Thyroid gland (tissue), 4 donors: ENCODE data around the gene UCK2. TPM values are rescaled to one million over a fixed set of nuclear protein-coding genes. Genes with fewer than 3 reads are reported as not detected.

ENCODE experiments used
- DNase-seq, 2 donors: peaks; one replicate each; pipeline ENCODE4 v3.0.0-alpha.2; 2019
- H3K27ac ChIP-seq, 3 donors: fragments of 200-600 bp; sonication (generic); 1 replicate in 2 of 3; 2 replicates in 1 of 3; pipeline ENCODE4 v1.5.1; 2016 to 2019; ENCODE audit warnings: mild to moderate bottlenecking in 1 of 3, moderate library complexity in 1 of 3
- H3K27me3 ChIP-seq: fragments of 200-600 bp; sonication (generic); one replicate; pipeline ENCODE4 v1.5.1; 2019
- H3K36me3 ChIP-seq, 2 donors: fragments of 200-600 bp; sonication (generic); one replicate each; pipeline ENCODE4 v1.5.1; 2016 to 2019
- H3K4me1 ChIP-seq, 2 donors: fragments of 200-600 bp; sonication (generic); one replicate each; pipeline ENCODE4 v1.5.1; 2017 to 2019
- H3K4me3 ChIP-seq, 3 donors: fragments of 200-600 bp; sonication (generic); replicated peaks in 1 of 3; 1 replicate in 2 of 3; 2 replicates in 1 of 3; pipeline ENCODE4 v1.5.1; 2016; ENCODE audit warnings: mild to moderate bottlenecking in 1 of 3
- H3K9me3 ChIP-seq: fragments of 200-600 bp; sonication (generic); one replicate; pipeline ENCODE4 v1.5.1; 2017
- POLR2A ChIP-seq, 2 donors: fragments of 450-650 bp; IDR thresholded peaks; one replicate each; pipeline ENCODE4 v1.6.1; 2017; ENCODE audit warnings: antibody characterized with exemption in 2 of 2, mild to moderate bottlenecking in 2 of 2, moderate library complexity in 1 of 2
- WGBS, 2 donors: methylation state at CpG; one replicate each; pipeline ENCODE4 v1.1.5; 2017; 5-methylcytosine and 5-hydroxymethylcytosine counted together
- intact Hi-C: fragments of 100-400 bp; cut with DNase I; formaldehyde crosslinking; loops from one replicate; pipeline ENCODE4 v1.15.1; 2023
- total RNA-seq, 4 donors: library from RNA; depleted of rRNA; stranded (reverse); fragments of >200 nt; gene quantifications; one replicate each; pipeline ENCODE4 v1.2.3, GENCODE V29; 2016
- TF ChIP-seq, protein P1 (sequence below), 6 experiments: fragments of 200-600 bp in 3 of 6; fragments of 450-650 bp in 3 of 6; sonication (generic) in 3 of 6; IDR thresholded peaks; one replicate each; pipeline ENCODE4 v1.5.1; 2016 to 2019; ENCODE audit warnings: antibody characterized with exemption in 6 of 6, mild to moderate bottlenecking in 2 of 6, inconsistent platforms in 1 of 6, moderate library complexity in 1 of 6

Gene UCK2
- total RNA-seq, 4 donors from 2014 or later, result 15.9 to 21.0 (median 19.3) TPM

DNA sequence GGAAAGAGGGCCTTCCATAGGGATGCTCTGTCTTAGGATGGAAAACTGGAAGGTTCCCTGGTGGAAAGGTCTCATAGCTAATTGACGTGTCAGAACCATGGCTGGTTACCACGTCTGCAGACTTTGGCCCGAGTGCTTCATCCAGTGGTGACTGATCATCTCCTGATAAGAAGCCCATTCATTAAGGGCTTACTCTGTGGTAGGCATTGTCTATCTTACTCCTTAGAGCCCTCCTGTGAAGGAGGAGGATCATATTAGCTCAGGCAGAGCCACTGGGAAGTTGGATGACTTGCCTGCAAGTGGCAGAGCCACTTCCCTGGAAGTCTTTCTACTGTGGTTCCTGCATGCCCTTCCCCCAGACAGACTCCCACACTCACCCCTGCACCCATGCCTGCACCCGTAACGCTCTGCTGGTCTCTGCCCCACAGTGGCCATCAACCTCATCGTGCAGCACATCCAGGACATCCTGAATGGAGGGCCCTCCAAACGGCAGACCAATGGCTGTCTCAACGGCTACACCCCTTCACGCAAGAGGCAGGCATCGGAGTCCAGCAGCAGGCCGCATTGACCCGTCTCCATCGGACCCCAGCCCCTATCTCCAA, 79.9 kb downstream of the UCK2 start:
- WGBS, 2 donors, result 82 to 87% methylated on average over 12 to 13 of the region's 13 CpGs
- Histone ChIP-seq H3K9me3 (no peaks in the 10 kb centered on the region), H3K27ac (no peak overlapping the region), H3K27me3 (no peaks in the 10 kb centered on the region), H3K4me1 (peaks cover 0 to 3% of the 10 kb centered on the region in 2 donors), H3K36me3 (peaks cover 0 to 7% of the 10 kb centered on the region in 2 donors), H3K4me3 (no peak overlapping the region)
- DNase-seq, result no peak
- intact Hi-C loops, result no loop called here
- TF ChIP-seq, protein P1, sequence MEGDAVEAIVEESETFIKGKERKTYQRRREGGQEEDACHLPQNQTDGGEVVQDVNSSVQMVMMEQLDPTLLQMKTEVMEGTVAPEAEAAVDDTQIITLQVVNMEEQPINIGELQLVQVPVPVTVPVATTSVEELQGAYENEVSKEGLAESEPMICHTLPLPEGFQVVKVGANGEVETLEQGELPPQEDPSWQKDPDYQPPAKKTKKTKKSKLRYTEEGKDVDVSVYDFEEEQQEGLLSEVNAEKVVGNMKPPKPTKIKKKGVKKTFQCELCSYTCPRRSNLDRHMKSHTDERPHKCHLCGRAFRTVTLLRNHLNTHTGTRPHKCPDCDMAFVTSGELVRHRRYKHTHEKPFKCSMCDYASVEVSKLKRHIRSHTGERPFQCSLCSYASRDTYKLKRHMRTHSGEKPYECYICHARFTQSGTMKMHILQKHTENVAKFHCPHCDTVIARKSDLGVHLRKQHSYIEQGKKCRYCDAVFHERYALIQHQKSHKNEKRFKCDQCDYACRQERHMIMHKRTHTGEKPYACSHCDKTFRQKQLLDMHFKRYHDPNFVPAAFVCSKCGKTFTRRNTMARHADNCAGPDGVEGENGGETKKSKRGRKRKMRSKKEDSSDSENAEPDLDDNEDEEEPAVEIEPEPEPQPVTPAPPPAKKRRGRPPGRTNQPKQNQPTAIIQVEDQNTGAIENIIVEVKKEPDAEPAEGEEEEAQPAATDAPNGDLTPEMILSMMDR (IDR thresholded peaks at IDR 0.05), result no peak
- TF ChIP-seq POLR2A (IDR thresholded peaks at IDR 0.05), result no peak

DNA sequence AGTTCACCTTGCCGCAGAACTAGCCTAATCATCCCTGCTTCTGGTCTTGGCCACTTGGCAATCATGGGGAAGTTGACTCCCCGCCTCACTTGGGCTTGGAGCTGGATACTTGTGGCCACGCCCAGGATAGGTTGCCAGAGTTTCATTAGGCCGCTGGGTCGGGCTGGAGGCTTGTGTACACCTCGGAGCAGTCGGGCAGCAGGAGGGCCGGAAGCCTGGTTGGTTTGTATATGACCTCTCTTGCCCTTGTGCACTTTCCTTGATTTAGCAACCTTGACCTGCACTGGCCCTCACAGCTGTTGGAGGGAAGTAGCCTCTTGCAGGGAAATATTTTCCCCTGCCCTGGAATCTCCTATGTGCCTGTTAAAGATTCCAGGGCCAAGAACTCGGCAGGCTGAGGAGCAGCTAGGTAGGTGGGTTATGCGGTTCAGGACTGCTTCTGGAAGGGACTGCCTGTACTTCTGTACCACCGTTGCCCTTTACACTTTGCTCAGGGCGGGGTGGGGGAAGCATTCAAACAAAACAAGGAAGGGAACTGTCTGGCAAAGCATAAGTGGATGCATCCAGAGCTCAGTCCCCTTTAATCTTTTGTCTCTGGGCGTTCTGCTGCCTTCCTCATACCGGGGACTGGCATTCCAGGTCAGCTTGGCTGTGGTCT, 83.5 kb downstream of the UCK2 start:
- no peak overlapping the region for H3K27ac ChIP-seq
- 73 to 74% methylated on average over 9 to 14 of the region's 14 CpGs for WGBS, 2 donors
- DNase-seq, result no peak
- H3K4me1 ChIP-seq, result no peaks in the 10 kb centered on the region
- TF ChIP-seq POLR2A (IDR thresholded peaks at IDR 0.05), result no peak
- TF ChIP-seq, protein P1 (IDR thresholded peaks at IDR 0.05), result no peak
- peaks cover 0 to 7% of the 10 kb centered on the region in 2 donors for H3K36me3 ChIP-seq
- intact Hi-C loops, result loop anchor here (5.0 to 10.0 kb wide), 2 partner anchors 309 to 516 kb away; no protein-coding TSS in a partner anchor
- no peaks in the 10 kb centered on the region for H3K27me3 ChIP-seq
- no peaks in the 10 kb centered on the region for H3K9me3 ChIP-seq
- no peak overlapping the region for H3K4me3 ChIP-seq

GRCh38 chr1:165911609-165912281, 84.3 kb downstream of the UCK2 start:
- peaks cover 0 to 7% of the 10 kb centered on the region in 2 donors for H3K36me3 ChIP-seq
- no peaks in the 10 kb centered on the region for H3K4me1 ChIP-seq
- no peaks in the 10 kb centered on the region for H3K9me3 ChIP-seq
- H3K4me3 ChIP-seq, result no peak overlapping the region
- no peak for DNase-seq
- intact Hi-C loops, result loop anchor here (5.0 to 10.0 kb wide), 2 partner anchors 309 to 517 kb away; no protein-coding TSS in a partner anchor
- no peak overlapping the region for H3K27ac ChIP-seq
- TF ChIP-seq POLR2A (IDR thresholded peaks at IDR 0.05), result no peak
- TF ChIP-seq, protein P1 (IDR thresholded peaks at IDR 0.05), result no peak
- 93 to 96% methylated on average over 7 of the region's 7 CpGs for WGBS, 2 donors
- no peaks in the 10 kb centered on the region for H3K27me3 ChIP-seq

GRCh38 chr1:165912638-165913037, 85.2 kb downstream of the UCK2 start:
- H3K27ac ChIP-seq, result no peak overlapping the region
- no peaks in the 10 kb centered on the region for H3K4me1 ChIP-seq
- intact Hi-C loops, result loop anchor here (5.0 to 10.0 kb wide), 2 partner anchors 310 to 518 kb away; no protein-coding TSS in a partner anchor
- no peaks in the 10 kb centered on the region for H3K9me3 ChIP-seq
- no peaks in the 10 kb centered on the region for H3K27me3 ChIP-seq
- WGBS, 2 donors, result 90 to 93% methylated on average over 4 to 6 of the region's 6 CpGs
- TF ChIP-seq, protein P1 (IDR thresholded peaks at IDR 0.05), result no peak
- no peak for TF ChIP-seq POLR2A (IDR thresholded peaks at IDR 0.05)
- no peaks in the 10 kb centered on the region for H3K36me3 ChIP-seq
- no peak for DNase-seq
- no peak overlapping the region for H3K4me3 ChIP-seq
